Retinal pigment epithelial cell (primary cell): ENCODE data around the gene TMEM45B.
"Not testable (repeated sequence)": the region's sequence is repeated elsewhere in the genome, so short reads cannot be mapped to it uniquely, and the experiment has no call there.

Experiments
- DNase-seq: peaks from one replicate; pipeline ENCODE4 v3.0.0-alpha.2; 2010; ENCODE audit warnings: low read depth
- H3K4me3 ChIP-seq: 2 replicates; pipeline ENCODE4 v1.5.1; 2011; ENCODE audit warnings: mild to moderate bottlenecking, low read length, control low read depth, moderate library complexity
- CTCF ChIP-seq: conservative IDR thresholded peaks from 2 replicates; pipeline ENCODE4 v1.5.1; 2011; ENCODE audit warnings: low read depth, low read length, control low read depth, inconsistent platforms

Gene TMEM45B

GRCh38 chr11:129778877-129779276, 36.8 kb upstream of the TMEM45B start:
- no peak overlapping the region for H3K4me3 ChIP-seq
- TF ChIP-seq CTCF: no peak
- no peak for DNase-seq

- no peak for TF ChIP-seq CTCF
- no peak for DNase-seq
These were observed 36.3 kb upstream of the TMEM45B start for GRCh38 chr11:129779342-129779741.

GRCh38 chr11:129785383-129786111, 30.1 kb upstream of the TMEM45B start:
- DNase-seq: no peak
- no peak overlapping the region for H3K4me3 ChIP-seq
- TF ChIP-seq CTCF: peak; percentile 36

More at GRCh38 chr11:129779342-129779741, 36.3 kb upstream of the TMEM45B start:
- no peak overlapping the region for H3K4me3 ChIP-seq

GRCh38 chr11:129786112-129786416, 29.6 kb upstream of the TMEM45B start:
- H3K4me3 ChIP-seq, DNase-seq: not testable (repeated sequence)

- H3K4me3 ChIP-seq: no peak overlapping the region
- no peak for TF ChIP-seq CTCF
- no peak for DNase-seq
These were observed 28.0 kb upstream of the TMEM45B start for GRCh38 chr11:129787532-129788155.

- no peak for DNase-seq
- TF ChIP-seq CTCF: no peak
- no peak overlapping the region for H3K4me3 ChIP-seq
These were observed 27.4 kb upstream of the TMEM45B start for GRCh38 chr11:129788278-129788677.

- no peak for DNase-seq
- TF ChIP-seq CTCF: no peak
- H3K4me3 ChIP-seq: no peak overlapping the region
These were observed 25.5 kb upstream of the TMEM45B start for GRCh38 chr11:129790106-129790505.
